GM12878 (cell line): ENCODE measurements around the gene C19orf33. TPM values are rescaled to one million over a fixed set of nuclear protein-coding genes. Genes with fewer than 3 reads are reported as not detected.

ENCODE experiments used
- ATAC-seq: fragments of 200-7000 bp; cut with Tn5 transposase; 3 replicates; pipeline ENCODE4 v1.9.1; 2020; ENCODE audit warnings: mild to moderate bottlenecking, moderate library complexity
- BruUV-seq: library from RNA; stranded (reverse); fragments of 400-500 nt; replicated peaks from 2 replicates; lab custom pipeline; 2021; lab: Mats Ljungman, UMichigan
- CTCF ChIA-PET: fragments of 300-600 bp; sonication (Branson Sonifier 250); formaldehyde crosslinking; extraction: SDS; loops from one replicate; lab custom pipeline; 2021; ENCODE audit warnings: inconsistent platforms; lab: Yijun Ruan, JAX
- POLR2A ChIA-PET: fragments of 350-600 bp; formaldehyde crosslinking; extraction: SDS; loops from one replicate; lab custom pipeline; 2021; ENCODE audit warnings: inconsistent platforms; lab: Charles Lee
- RAD21 ChIA-PET: fragments of 300-600 bp; sonication (Branson Sonifier 250); formaldehyde crosslinking; loops from one replicate; lab custom pipeline; 2023; ENCODE audit warnings: antibody characterized with exemption; ENCODE audit not compliant: unreplicated experiment; lab: Charles Lee
- SMC1A ChIA-PET: fragments of 300-600 bp; sonication (Branson Sonifier 250); formaldehyde crosslinking; loops from one replicate; lab custom pipeline; 2023; ENCODE audit not compliant: unreplicated experiment, uncharacterized antibody; lab: Charles Lee
- DNase-seq: peaks from one replicate; pipeline ENCODE4 v3.0.0-alpha.2; 2011; ENCODE audit warnings: low read depth, low spot score
- FAIRE-seq: peaks from 3 replicates; lab custom pipeline; 2011; peaks lifted over from hg19 to GRCh38; lab: Jason Lieb, UNC
- H2AFZ ChIP-seq: 2 replicates; pipeline ENCODE4 v1.6.0; 2011; ENCODE audit warnings: low read depth, low read length, control low read depth; ENCODE audit not compliant: control insufficient read depth
- H3K27ac ChIP-seq: 2 replicates; pipeline ENCODE4 v1.5.1; 2011; ENCODE audit warnings: control low read depth; ENCODE audit not compliant: control insufficient read depth, insufficient read depth
- H3K27me3 ChIP-seq, 2 experiments: replicated peaks in 1 of 2; 2 replicates each; pipeline versions ENCODE4 v1.6.0 to v1.6.1; 2011; ENCODE audit warnings: low read length in 1 of 2; ENCODE audit not compliant: control insufficient read depth in 2 of 2, insufficient read depth in 2 of 2
- H3K36me3 ChIP-seq, 2 experiments: 2 replicates each; pipeline ENCODE4 v1.5.1; 2011; ENCODE audit warnings: low read length in 1 of 2; ENCODE audit not compliant: control insufficient read depth in 2 of 2, insufficient read depth in 2 of 2
- H3K4me1 ChIP-seq: 2 replicates; pipeline ENCODE4 v1.6.1; 2011; ENCODE audit warnings: mild to moderate bottlenecking, low read length, moderate library complexity, mixed read lengths; ENCODE audit not compliant: control insufficient read depth, insufficient read depth
- H3K4me2 ChIP-seq: 2 replicates; pipeline ENCODE4 v1.6.0; 2011; ENCODE audit warnings: control low read depth; ENCODE audit not compliant: control insufficient read depth, insufficient read depth
- H3K4me3 ChIP-seq: fragments of 200-600 bp; sonication (generic); 2 replicates; pipeline ENCODE4 v1.5.1; 2016
- H3K79me2 ChIP-seq: 2 replicates; pipeline ENCODE4 v1.6.0; 2011; ENCODE audit warnings: low read length; ENCODE audit not compliant: control insufficient read depth, insufficient read depth
- H3K9ac ChIP-seq: 2 replicates; pipeline ENCODE4 v1.8.0; 2011; ENCODE audit warnings: low read length, control low read depth, mixed read lengths; ENCODE audit not compliant: control insufficient read depth, insufficient read depth
- H3K9me3 ChIP-seq: replicated peaks from 3 replicates; pipeline ENCODE4 v1.5.1; 2011; ENCODE audit warnings: mild to moderate bottlenecking, low read length; ENCODE audit not compliant: control insufficient read depth, insufficient read depth
- H4K20me1 ChIP-seq: 2 replicates; pipeline ENCODE4 v1.6.0; 2011; ENCODE audit not compliant: control insufficient read depth, insufficient read depth
- CHD4 ChIP-seq: fragments of 200-600 bp; sonication (generic); IDR thresholded peaks from 2 replicates; pipeline ENCODE4 v1.6.1; 2016; ENCODE audit warnings: mild to moderate bottlenecking
- EGR1 ChIP-seq, 2 experiments: IDR thresholded peaks; 1 replicate in 1 of 2; 2 replicates in 1 of 2; pipeline ENCODE4 v1.6.1; 2011 to 2012; ENCODE audit warnings: low read depth in 2 of 2, low read length in 2 of 2, borderline replicate concordance in 1 of 2, mild to moderate bottlenecking in 1 of 2, moderate library complexity in 1 of 2
- JUND ChIP-seq: IDR thresholded peaks from 2 replicates; pipeline ENCODE4 v1.6.1; 2012; ENCODE audit warnings: low read depth, mild to moderate bottlenecking, low read length, improper control_type of control experiment, moderate library complexity
- NFXL1 ChIP-seq: fragments of 450-650 bp; IDR thresholded peaks from 2 replicates; pipeline ENCODE4 v1.6.1; 2017; ENCODE audit warnings: antibody characterized with exemption, mild to moderate bottlenecking, borderline replicate concordance
- PML ChIP-seq: IDR thresholded peaks from 2 replicates; pipeline ENCODE4 v1.6.1; 2012; ENCODE audit warnings: low read length, inconsistent platforms
- SKIL ChIP-seq: fragments of 450-650 bp; IDR thresholded peaks from 2 replicates; pipeline ENCODE4 v1.6.1; 2017; ENCODE audit warnings: mild to moderate bottlenecking, low read depth, inconsistent platforms; ENCODE audit not compliant: poor library complexity, severe bottlenecking
- SPI1 ChIP-seq: IDR thresholded peaks from 2 replicates; pipeline ENCODE4 v1.6.1; 2011; ENCODE audit warnings: low read depth, mild to moderate bottlenecking, low read length, moderate library complexity, borderline replicate concordance; ENCODE audit not compliant: insufficient read depth
- ZNF217 ChIP-seq: fragments of 450-650 bp; IDR thresholded peaks from 2 replicates; pipeline ENCODE4 v1.6.1; 2017; ENCODE audit warnings: antibody characterized with exemption, mild to moderate bottlenecking
- ZSCAN29 ChIP-seq: fragments of 450-650 bp; IDR thresholded peaks from 2 replicates; pipeline ENCODE4 v1.6.1; 2017; ENCODE audit warnings: mild to moderate bottlenecking, moderate library complexity
- WGBS: methylation state at CpG from one replicate; pipeline ENCODE4 v1.1.6; 2016; ENCODE audit warnings: low lambda C conversion rate; ENCODE audit not compliant: insufficient replicate concordance, insufficient coverage; ENCODE audit errors: missing lambda C conversion rate; 5-methylcytosine and 5-hydroxymethylcytosine counted together
- in situ Hi-C: fragments of 300-500 bp; cut with MboI; formaldehyde crosslinking; loops from 9 replicates; pipeline ENCODE4 v1.14.3; 2018; ENCODE audit warnings: mixed read lengths
- intact Hi-C: fragments of 100-400 bp; cut with micrococcal nuclease; formaldehyde crosslinking; loops from one replicate; pipeline ENCODE4 v1.14.2; 2022; ENCODE audit not compliant: unreplicated experiment
- polyA plus RNA-seq, 11 experiments: library from polyadenylated mRNA; depleted of rRNA in 4 of 11; unstranded in 6 of 11; stranded (reverse) in 5 of 11; fragments of >200 nt; fragmentation: Nextera tagmentation in 4 of 11; fragmentation: Illumina TruSeq in 1 of 11; extraction: Ambion mirVana in 4 of 11; extraction: Trizol in 1 of 11; gene quantifications; 1 replicate in 1 of 11; 2 replicates in 10 of 11; pipeline versions ENCODE4 v1.2.1 to v1.2.3, GENCODE V29; 2011 to 2016; ENCODE audit warnings: inconsistent platforms in 2 of 11, missing spikeins in 2 of 11, low read depth in 1 of 11
- total RNA-seq, 4 experiments: library from RNA; depleted of rRNA in 3 of 4; stranded (reverse); fragments of >200 nt in 3 of 4; fragmentation: Illumina TruSeq in 1 of 4; extraction: Trizol in 1 of 4; gene quantifications; 2 replicates each; pipeline versions ENCODE4 v1.2.1 to v1.2.3, GENCODE V29; 2013 to 2021

The C19orf33 gene
- total and polyA plus RNA-seq, 10 of the 15 experiments (the other 5 are each of a cell fraction or from before 2014, with no cell fraction given): 0.28 to 0.45 TPM; not detected in 8

GRCh38 chr19:38293281-38293680 lies 10.8 kb upstream of the C19orf33 start:
- no peak for TF ChIP-seq PML
- TF ChIP-seq CHD4: no peak
- TF ChIP-seq NFXL1: no peak
- TF ChIP-seq ZNF217: no peak
- no peak for TF ChIP-seq SKIL
- TF ChIP-seq SPI1: no peak
- no peak for TF ChIP-seq ZSCAN29
- no peak for TF ChIP-seq JUND
- TF ChIP-seq EGR1 (IDR thresholded peaks at IDR 0.05; ENCODE audit: borderline replicate concordance in 1 of 2, low read depth in 2 of 2, low read length in 2 of 2): no peak
- DNase-seq: no peak
- intact Hi-C loops (no loop called here), in situ Hi-C loops (no loop called here)
- no peak for ATAC-seq
- ChIA-PET SMC1A (no interaction called here), RAD21 (no interaction called here), CTCF (no interaction called here), POLR2A (no interaction called here)
- FAIRE-seq: no peak
- Histone ChIP-seq H3K4me1 (no peaks in the 10 kb centered on the region), H3K27me3 (no peaks in the 10 kb centered on the region), H3K9me3 (no peaks in the 10 kb centered on the region), H3K4me3 (no peak overlapping the region), H3K4me2 (no peak overlapping the region), H3K79me2 (no peaks in the 10 kb centered on the region), H3K9ac (no peak overlapping the region), H2AFZ (no peak overlapping the region), H4K20me1 (no peaks in the 10 kb centered on the region), H3K36me3 (no peaks in the 10 kb centered on the region), H3K27ac (no peak overlapping the region)
- WGBS: 48% methylated on average over 9 of the region's 9 CpGs
- BruUV-seq: no TSS peak
